ENCODE results near the gene SMG7.

The SMG7 gene

GRCh38 chr1:183470147-183470960 is 1.9 kb upstream of the SMG7 start:
- DNase-seq: peak; percentile 87

- peak; percentile 65 for DNase-seq
Measured at GRCh38 chr1:183470961-183471742, 1.1 kb upstream of the SMG7 start.

GRCh38 chr1:183471743-183472487 is 384 bp upstream of the SMG7 start:
- peak; percentile 97 for DNase-seq

- no peak for DNase-seq
Measured at GRCh38 chr1:183473217-183473536, 878 bp downstream of the SMG7 start.

- no peak for DNase-seq
Measured at GRCh38 chr1:183476081-183476480, 3.8 kb downstream of the SMG7 start.

GRCh38 chr1:183477986-183478781 is 5.9 kb downstream of the SMG7 start:
- DNase-seq: no peak

- DNase-seq: no peak
Measured at GRCh38 chr1:183480971-183481441, 8.7 kb downstream of the SMG7 start.

- DNase-seq: no peak
Measured at GRCh38 chr1:183483224-183483623, 10.9 kb downstream of the SMG7 start.

GRCh38 chr1:183484254-183484653 is 12.0 kb downstream of the SMG7 start:
- no peak for DNase-seq

- DNase-seq: no peak
Measured at GRCh38 chr1:183484851-183485250, 12.6 kb downstream of the SMG7 start.

GRCh38 chr1:183487674-183488442 is 15.6 kb downstream of the SMG7 start:
- DNase-seq: no peak

- DNase-seq: no peak
Measured at GRCh38 chr1:183490932-183491331, 18.6 kb downstream of the SMG7 start.

- no peak for DNase-seq
Measured at GRCh38 chr1:183493540-183494245, 21.4 kb downstream of the SMG7 start.

GRCh38 chr1:183495420-183495819 is 23.1 kb downstream of the SMG7 start:
- no peak for DNase-seq

- DNase-seq: no peak
Measured at GRCh38 chr1:183497218-183497617, 24.9 kb downstream of the SMG7 start.

GRCh38 chr1:183498342-183498991 is 26.2 kb downstream of the SMG7 start:
- DNase-seq: no peak

GRCh38 chr1:183505454-183506089 is 33.3 kb downstream of the SMG7 start:
- no peak for DNase-seq

- DNase-seq: no peak
Measured at GRCh38 chr1:183506561-183506960, 34.3 kb downstream of the SMG7 start.

- DNase-seq: no peak
Measured at GRCh38 chr1:183508694-183509093, 36.4 kb downstream of the SMG7 start.

GRCh38 chr1:183512450-183512849 is 40.2 kb downstream of the SMG7 start:
- no peak for DNase-seq
